Smooth muscle cell (in vitro differentiated cells): Measurements from ENCODE around the gene CYTH4. TPM values are rescaled to one million over a fixed set of nuclear protein-coding genes. Genes with fewer than 3 reads are reported as not detected.

ENCODE experiments used
- DNase-seq: peaks from one replicate; lab custom pipeline; 2025; ENCODE audit not compliant: unreplicated experiment; lab: John Stamatoyannopoulos, UW
- H2AFZ ChIP-seq: fragments of 200-600 bp; sonication (generic); 2 replicates; pipeline ENCODE4 v1.6.0; 2016; ENCODE audit warnings: antibody characterized with exemption, low read depth, mild to moderate bottlenecking
- H3F3A ChIP-seq: fragments of 200-600 bp; sonication (generic); 2 replicates; pipeline ENCODE4 v1.6.0; 2017; ENCODE audit warnings: antibody characterized with exemption, low read depth
- H3K27ac ChIP-seq: fragments of 200-600 bp; sonication (generic); 2 replicates; pipeline ENCODE4 v1.5.1; 2016; ENCODE audit warnings: low read depth, mild to moderate bottlenecking
- H3K27me3 ChIP-seq: fragments of 200-600 bp; sonication (generic); 2 replicates; pipeline ENCODE4 v1.6.1; 2016; ENCODE audit warnings: low read depth, mild to moderate bottlenecking
- H3K36me3 ChIP-seq: fragments of 200-600 bp; sonication (generic); 2 replicates; pipeline ENCODE4 v1.5.1; 2016; ENCODE audit warnings: low read depth
- H3K4me1 ChIP-seq: fragments of 200-600 bp; sonication (generic); 2 replicates; pipeline ENCODE4 v1.5.1; 2016; ENCODE audit warnings: low read depth
- H3K4me2 ChIP-seq: fragments of 200-600 bp; sonication (generic); 2 replicates; pipeline ENCODE4 v1.6.0; 2016; ENCODE audit warnings: mild to moderate bottlenecking
- H3K4me3 ChIP-seq: fragments of 200-600 bp; sonication (generic); 2 replicates; pipeline ENCODE4 v1.5.1; 2016; ENCODE audit warnings: mild to moderate bottlenecking
- H3K79me2 ChIP-seq: fragments of 200-600 bp; sonication (generic); 2 replicates; pipeline ENCODE4 v1.6.0; 2016; ENCODE audit warnings: low read depth, mild to moderate bottlenecking
- H3K9ac ChIP-seq: fragments of 200-600 bp; sonication (generic); 2 replicates; pipeline ENCODE4 v1.6.0; 2016; ENCODE audit warnings: low read depth
- H3K9me3 ChIP-seq: fragments of 200-600 bp; sonication (generic); replicated peaks from 2 replicates; pipeline ENCODE4 v1.5.1; 2016; ENCODE audit warnings: low read depth
- H4K20me1 ChIP-seq: fragments of 200-600 bp; sonication (generic); 2 replicates; pipeline ENCODE4 v1.6.0; 2016; ENCODE audit warnings: low read depth
- CTCF ChIP-seq: fragments of 200-600 bp; sonication (generic); IDR thresholded peaks from 2 replicates; pipeline ENCODE4 v1.5.1; 2017; ENCODE audit warnings: borderline replicate concordance, mild to moderate bottlenecking, antibody characterized with exemption; ENCODE audit not compliant: insufficient read depth, poor library complexity, severe bottlenecking
- WGBS: methylation state at CpG from one replicate; pipeline ENCODE4 v1.1.7; 2016; ENCODE audit warnings: low lambda C conversion rate; 5-methylcytosine and 5-hydroxymethylcytosine counted together
- polyA plus RNA-seq: library from polyadenylated mRNA; unstranded; fragments of >200 nt; fragmentation: Nextera tagmentation; extraction: Ambion mirVana; gene quantifications from 2 replicates; pipeline ENCODE4 v1.2.1, GENCODE V29; 2016
- total RNA-seq: library from RNA; depleted of rRNA; stranded (reverse); fragments of >200 nt; gene quantifications from 2 replicates; pipeline ENCODE4 v1.2.3, GENCODE V29; 2014

Gene CYTH4
- total and polyA plus RNA-seq, 2 experiments from 2014 or later: not detected

GRCh38 chr22:37281646-37282384 is 493 bp upstream of the CYTH4 start:
- no peaks in the 10 kb centered on the region for H3K79me2 ChIP-seq
- peaks cover 7% of the 10 kb centered on the region for H3K4me1 ChIP-seq
- H3K36me3 ChIP-seq: no peaks in the 10 kb centered on the region
- H3K27ac ChIP-seq: no peak overlapping the region
- peaks cover 4% of the 10 kb centered on the region for H3K27me3 ChIP-seq
- H3F3A ChIP-seq: no peaks in the 10 kb centered on the region
- TF ChIP-seq CTCF: no peak
- no peak overlapping the region for H2AFZ ChIP-seq
- no peaks in the 10 kb centered on the region for H4K20me1 ChIP-seq
- H3K4me3 ChIP-seq: no peak overlapping the region
- H3K9me3 ChIP-seq: no peaks in the 10 kb centered on the region
- WGBS: 81% methylated on average over 12 of the region's 12 CpGs
- no peak overlapping the region for H3K9ac ChIP-seq
- no peak overlapping the region for H3K4me2 ChIP-seq
- no peak for DNase-seq

- H3K36me3 ChIP-seq: no peaks in the 10 kb centered on the region
- no peak overlapping the region for H3K9ac ChIP-seq
- no peak overlapping the region for H3K4me2 ChIP-seq
- no peak for TF ChIP-seq CTCF
- H3K4me1 ChIP-seq: peaks cover 7% of the 10 kb centered on the region
- no peak overlapping the region for H3K4me3 ChIP-seq
- H3F3A ChIP-seq: no peaks in the 10 kb centered on the region
- DNase-seq: no peak
- H3K27ac ChIP-seq: no peak overlapping the region
- peaks cover 4% of the 10 kb centered on the region for H3K27me3 ChIP-seq
- no peaks in the 10 kb centered on the region for H4K20me1 ChIP-seq
- H2AFZ ChIP-seq: no peak overlapping the region
- no peaks in the 10 kb centered on the region for H3K79me2 ChIP-seq
- 73% methylated on average over 8 of the region's 8 CpGs for WGBS
- H3K9me3 ChIP-seq: no peaks in the 10 kb centered on the region
Measured at GRCh38 chr22:37283393-37283937, 1.2 kb downstream of the CYTH4 start.

GRCh38 chr22:37284126-37284804 is 2.0 kb downstream of the CYTH4 start:
- Histone ChIP-seq H3K9ac (no peak overlapping the region), H2AFZ (no peak overlapping the region), H3K4me3 (no peak overlapping the region), H3K27me3 (peaks cover 4% of the 10 kb centered on the region), H3F3A (no peaks in the 10 kb centered on the region), H3K4me1 (peaks cover 7% of the 10 kb centered on the region), H3K36me3 (no peaks in the 10 kb centered on the region), H4K20me1 (no peaks in the 10 kb centered on the region), H3K27ac (no peak overlapping the region), H3K4me2 (peak overlapping the region; percentile 26), H3K9me3 (no peaks in the 10 kb centered on the region), H3K79me2 (no peaks in the 10 kb centered on the region)
- no peak for DNase-seq
- 77% methylated on average over 9 of the region's 9 CpGs for WGBS
- TF ChIP-seq CTCF: no peak
